Lower lobe of right lung (tissue), 2 donors: ENCODE data around the gene NPTX1. TPM values are rescaled to one million over a fixed set of nuclear protein-coding genes. Genes with fewer than 3 reads are reported as not detected.

Experiments
- ATAC-seq, 2 donors: fragments of 200-7000 bp; cut with Tn5 transposase; one replicate each; pipeline ENCODE4 v1.9.1; 2020 to 2022; ENCODE audit warnings: mild to moderate bottlenecking in 2 of 2, moderate library complexity in 2 of 2
- DNase-seq: peaks from one replicate; pipeline ENCODE4 v3.0.0-alpha.2; 2020
- H3K27ac ChIP-seq: fragments of 200-600 bp; one replicate; pipeline ENCODE4 v1.8.0; 2022
- H3K27me3 ChIP-seq: fragments of 200-600 bp; one replicate; pipeline ENCODE4 v1.8.0; 2022; ENCODE audit warnings: low read depth
- H3K36me3 ChIP-seq: fragments of 200-600 bp; one replicate; pipeline ENCODE4 v1.8.0; 2022; ENCODE audit warnings: mild to moderate bottlenecking
- H3K4me1 ChIP-seq: fragments of 200-600 bp; one replicate; pipeline ENCODE4 v1.8.0; 2022
- H3K4me3 ChIP-seq: fragments of 200-600 bp; one replicate; pipeline ENCODE4 v1.8.0; 2022; ENCODE audit warnings: mild to moderate bottlenecking
- H3K9me3 ChIP-seq: fragments of 200-600 bp; one replicate; pipeline ENCODE4 v1.8.0; 2022
- CTCF ChIP-seq: fragments of 200-600 bp; IDR thresholded peaks from one replicate; pipeline ENCODE4 v1.8.0; 2022; ENCODE audit warnings: antibody characterized with exemption, mild to moderate bottlenecking
- intact Hi-C: fragments of 100-400 bp; cut with DNase I; formaldehyde crosslinking; loops from one replicate; pipeline ENCODE4 v1.11.0; 2022
- total RNA-seq: library from RNA; stranded (reverse); fragmentation: NEBNext Ultra II Directional; extraction: Animal tissue kit (Norgen Biotek cat#: 25700); gene quantifications from one replicate; pipeline ENCODE4 v1.2.1, GENCODE V29; 2021
- donor health status: DM: no; HTN: yes; CAD: no; lungs with severe emphysema.

Gene NPTX1
- total RNA-seq, 1 donor from 2014 or later: 2.1 TPM

GRCh38 chr17:80471922-80472321 lies 4.5 kb downstream of the NPTX1 start:
- no peak overlapping the region for H3K4me3 ChIP-seq
- intact Hi-C loops: no loop called here
- TF ChIP-seq CTCF: no peak
- peaks cover 86% of the 10 kb centered on the region for H3K27me3 ChIP-seq
- no peak overlapping the region for H3K27ac ChIP-seq
- H3K9me3 ChIP-seq: no peaks in the 10 kb centered on the region
- H3K4me1 ChIP-seq: peaks cover 24% of the 10 kb centered on the region
- ATAC-seq (no peak), DNase-seq (no peak)
- H3K36me3 ChIP-seq: no peaks in the 10 kb centered on the region

- H3K36me3 ChIP-seq: no peaks in the 10 kb centered on the region
- H3K27me3 ChIP-seq: peaks cover 89% of the 10 kb centered on the region
- no peak overlapping the region for H3K4me3 ChIP-seq
- intact Hi-C loops: no loop called here
- H3K27ac ChIP-seq: no peak overlapping the region
- ATAC-seq (no peak), DNase-seq (no peak)
- H3K4me1 ChIP-seq: peaks cover 13% of the 10 kb centered on the region
- H3K9me3 ChIP-seq: no peaks in the 10 kb centered on the region
- TF ChIP-seq CTCF: no peak
Observed at GRCh38 chr17:80470603-80471002, 5.8 kb downstream of the NPTX1 start.

- no peaks in the 10 kb centered on the region for H3K36me3 ChIP-seq
- no peak for TF ChIP-seq CTCF
- no peaks in the 10 kb centered on the region for H3K9me3 ChIP-seq
- no peak for ATAC-seq
- peaks cover 4% of the 10 kb centered on the region for H3K4me1 ChIP-seq
- intact Hi-C loops: no loop called here
- DNase-seq: no peak
- peaks cover 81% of the 10 kb centered on the region for H3K27me3 ChIP-seq
- H3K27ac ChIP-seq: no peak overlapping the region
- no peak overlapping the region for H3K4me3 ChIP-seq
Observed at GRCh38 chr17:80469667-80470066, 6.7 kb downstream of the NPTX1 start.

- Histone ChIP-seq H3K4me3 (no peak overlapping the region), H3K4me1 (no peaks in the 10 kb centered on the region), H3K9me3 (no peaks in the 10 kb centered on the region), H3K36me3 (no peaks in the 10 kb centered on the region), H3K27me3 (peaks cover 80% of the 10 kb centered on the region), H3K27ac (no peak overlapping the region)
- no peak for TF ChIP-seq CTCF
- DNase-seq: no peak
- ATAC-seq: no peak
- intact Hi-C loops: no loop called here
Observed at GRCh38 chr17:80468781-80469493, 7.5 kb downstream of the NPTX1 start.

GRCh38 chr17:80468242-80468641 lies 8.2 kb downstream of the NPTX1 start:
- no peaks in the 10 kb centered on the region for H3K9me3 ChIP-seq
- H3K27me3 ChIP-seq: peaks cover 76% of the 10 kb centered on the region
- no peaks in the 10 kb centered on the region for H3K4me1 ChIP-seq
- DNase-seq (no peak), ATAC-seq (no peak)
- intact Hi-C loops: no loop called here
- TF ChIP-seq CTCF: no peak
- no peaks in the 10 kb centered on the region for H3K36me3 ChIP-seq
- H3K4me3 ChIP-seq: no peak overlapping the region
- H3K27ac ChIP-seq: no peak overlapping the region
